ENCODE data around the gene SLC9A8. TPM values are rescaled to one million over a fixed set of nuclear protein-coding genes. Genes with fewer than 3 reads are reported as not detected.

The SLC9A8 gene
- total and polyA plus RNA-seq, 2 of the 4 experiments (the other 2 are of a cell fraction), result 4.1 to 5.0 TPM

DNA sequence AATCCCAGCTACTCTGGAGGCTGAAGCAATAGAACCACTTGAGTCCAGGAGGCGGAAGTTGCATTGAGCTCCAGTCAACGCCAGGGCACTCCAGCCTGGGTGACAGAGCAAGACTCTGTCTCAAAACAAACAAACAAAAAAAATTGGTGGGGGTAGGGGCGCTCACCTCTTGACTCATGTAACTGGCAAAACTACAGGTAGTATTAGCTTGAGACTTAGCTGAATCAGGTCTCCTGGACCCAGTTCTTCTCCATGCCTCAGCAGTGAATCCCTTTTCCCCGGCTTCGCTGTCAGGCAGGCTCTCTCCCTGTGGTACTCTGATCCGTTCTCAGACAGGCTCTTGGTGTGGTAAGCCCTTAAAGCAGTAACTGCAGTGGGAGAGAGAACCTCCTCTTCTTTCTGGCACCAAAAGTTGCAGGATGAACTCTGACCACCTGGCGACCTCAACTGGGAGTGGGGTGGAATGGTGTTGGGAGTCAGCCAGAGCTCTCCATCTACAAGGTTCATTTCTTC, 12.9 kb downstream of the SLC9A8 start:
- no TSS peak for BruUV-seq (replicated peaks)
- Histone ChIP-seq H3K4me2 (ENCODE audit: low read depth, low read length) (no peak overlapping the region), H3K4me3 (ENCODE audit: insufficient read depth, low read depth, low read length) (no peak overlapping the region), H4K91ac (ENCODE audit: insufficient read depth, low read depth, low read length) (no peak overlapping the region), H4K20me1 (ENCODE audit: insufficient read depth, low read length) (peaks cover 5% of the 10 kb centered on the region; the same call in 1 of the 2 replicates), H3K18ac (ENCODE audit: low read depth, low read length) (no peak overlapping the region), H2AK9ac (replicated peaks; ENCODE audit: low read depth, low read length, poor library complexity) (no peak overlapping the region), H3K23ac (ENCODE audit: low read depth, low read length) (no peak overlapping the region), H3K9ac (ENCODE audit: low read depth, low read length) (no peak overlapping the region), H3K27ac (ENCODE audit: insufficient read depth, low read length) (no peak overlapping the region), H3K9me1 (ENCODE audit: insufficient read depth, low read length) (0 out of 2 replicates have a peak, but pooled peaks cover 5% of the 10 kb centered on the region), H3K9me3 (ENCODE audit: control insufficient read depth, insufficient read depth, low read length) (no peaks in the 10 kb centered on the region), H3K27me3 (ENCODE audit: control insufficient read depth, insufficient read depth, low read length) (no peaks in the 10 kb centered on the region), H2BK120ac (ENCODE audit: low read depth, low read length) (no peak overlapping the region), H2AFZ (replicated peaks; ENCODE audit: low read length, poor library complexity) (no peak overlapping the region), H2AK5ac (ENCODE audit: low read depth, low read length) (no peak overlapping the region), H4K5ac (ENCODE audit: low read depth, low read length) (no peak overlapping the region), H3K4me1 (ENCODE audit: control insufficient read depth, insufficient read depth, low read length) (peaks cover 9% of the 10 kb centered on the region), H3K36me3 (ENCODE audit: control insufficient read depth, insufficient read depth, low read length) (peaks cover 24% of the 10 kb centered on the region), H2BK20ac (ENCODE audit: low read depth, low read length) (no peak overlapping the region), H2BK15ac (ENCODE audit: low read depth, low read length) (no peak overlapping the region), H3K4ac (ENCODE audit: low read depth, low read length) (no peak overlapping the region), H2BK5ac (ENCODE audit: low read depth, low read length, poor library complexity, severe bottlenecking) (no peak overlapping the region), H4K8ac (ENCODE audit: low read depth in 2 of 2, low read length in 2 of 2) (no peak overlapping the region), H3K79me1 (ENCODE audit: low read depth in 1 of 2, low read length in 2 of 2) (peaks cover 5 to 22% of the 10 kb centered on the region in 2 experiments; a peak in 3 of 4 replicates), H3K56ac (ENCODE audit: extremely low read depth, insufficient read depth, low read length) (no peak overlapping the region), H3K14ac (replicated peaks; ENCODE audit: low read depth, low read length) (no peak overlapping the region)
- in situ Hi-C loops (cut with MboI; ENCODE audit: low sequenced_read_pairs), result no loop called here
- ATAC-seq (ENCODE audit: low read depth) (no peak), DNase-seq (no peak)
- WGBS, 2 experiments (ENCODE audit: extremely low coverage in 2 of 2, insufficient read length in 1 of 2), result 87% methylated on average over 3 of the region's 7 CpGs; no CpG with 5 or more reads in 1 of the 2 experiments
- CTCF ChIA-PET, result interaction anchor here (1.3 kb wide), 1 partner anchor 20 kb away, joined by 4 read pairs; no protein-coding TSS in a partner anchor
- intact Hi-C loops (cut with micrococcal nuclease), result no loop called here
- POLR2A ChIA-PET (ENCODE audit: unreplicated experiment), result interaction anchor here (0.5 kb wide), 1 partner anchor 273 kb away, joined by 3 read pairs; no protein-coding TSS in a partner anchor
- dilution Hi-C loops (cut with HindIII; ENCODE audit: low sequenced_read_pairs, unreplicated experiment), result no loop called here
- no peak for TF ChIP-seq SMC3 (IDR thresholded peaks at IDR 0.05; ENCODE audit: low read depth, low read length)
- TF ChIP-seq, protein P1, sequence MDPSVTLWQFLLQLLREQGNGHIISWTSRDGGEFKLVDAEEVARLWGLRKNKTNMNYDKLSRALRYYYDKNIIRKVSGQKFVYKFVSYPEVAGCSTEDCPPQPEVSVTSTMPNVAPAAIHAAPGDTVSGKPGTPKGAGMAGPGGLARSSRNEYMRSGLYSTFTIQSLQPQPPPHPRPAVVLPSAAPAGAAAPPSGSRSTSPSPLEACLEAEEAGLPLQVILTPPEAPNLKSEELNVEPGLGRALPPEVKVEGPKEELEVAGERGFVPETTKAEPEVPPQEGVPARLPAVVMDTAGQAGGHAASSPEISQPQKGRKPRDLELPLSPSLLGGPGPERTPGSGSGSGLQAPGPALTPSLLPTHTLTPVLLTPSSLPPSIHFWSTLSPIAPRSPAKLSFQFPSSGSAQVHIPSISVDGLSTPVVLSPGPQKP (IDR thresholded peaks at IDR 0.05; ENCODE audit: borderline replicate concordance, low read depth, low read length), result no peak
- TF ChIP-seq RAD21 (IDR thresholded peaks at IDR 0.05; ENCODE audit: low read length), result no peak
- no peak for TF ChIP-seq MAFK (IDR thresholded peaks at IDR 0.05; ENCODE audit: low read depth, low read length)
